Cardiac muscle cell (in vitro differentiated cells and primary cell): ENCODE results near the gene C19orf85. TPM values are rescaled to one million over a fixed set of nuclear protein-coding genes. Genes with fewer than 3 reads are reported as not detected.
A peak's percentile ranks its signal among the peaks of the same experiment; 100 is the strongest.

Source experiments
- DNase-seq, 2 donors: peaks; one replicate each; pipeline versions ENCODE4 v3.0.0 to v3.0.0-alpha.2; 2010 to 2017; ENCODE audit warnings: low read depth in 1 of 2, low spot score in 1 of 2
- H3K27ac ChIP-seq: fragments of 200-600 bp; sonication (generic); 2 replicates; pipeline ENCODE4 v1.5.1; 2016
- H3K27me3 ChIP-seq: fragments of 200-600 bp; sonication (generic); 2 replicates; pipeline ENCODE4 v1.6.0; 2016; ENCODE audit warnings: control low read depth
- H3K36me3 ChIP-seq: fragments of 200-600 bp; sonication (generic); 2 replicates; pipeline ENCODE4 v1.5.1; 2016; ENCODE audit warnings: control low read depth
- H3K4me1 ChIP-seq: fragments of 200-600 bp; sonication (generic); 2 replicates; pipeline ENCODE4 v1.8.1; 2017; ENCODE audit warnings: low read depth, mild to moderate bottlenecking, mixed run types
- H3K4me3 ChIP-seq: fragments of 200-600 bp; sonication (generic); 2 replicates; pipeline ENCODE4 v1.5.1; 2016; ENCODE audit warnings: mild to moderate bottlenecking
- H3K9me3 ChIP-seq: fragments of 200-600 bp; sonication (generic); 2 replicates; pipeline ENCODE4 v1.5.1; 2017; ENCODE audit warnings: low read depth, mild to moderate bottlenecking, control low read depth
- CTCF ChIP-seq: IDR thresholded peaks from 2 replicates; pipeline ENCODE4 v1.5.1; 2012; ENCODE audit warnings: low read depth, mild to moderate bottlenecking, low read length
- polyA plus RNA-seq: library from polyadenylated mRNA; unstranded; fragments of >200 nt; fragmentation: Nextera tagmentation; extraction: Ambion mirVana; gene quantifications from 2 replicates; pipeline ENCODE4 v1.2.1, GENCODE V29; 2016
- total RNA-seq: library from RNA; depleted of rRNA; stranded (reverse); fragments of >200 nt; gene quantifications from 2 replicates; pipeline ENCODE4 v1.2.3, GENCODE V29; 2016

The C19orf85 gene
- total and polyA plus RNA-seq, 2 experiments from 2014 or later = not detected

DNA sequence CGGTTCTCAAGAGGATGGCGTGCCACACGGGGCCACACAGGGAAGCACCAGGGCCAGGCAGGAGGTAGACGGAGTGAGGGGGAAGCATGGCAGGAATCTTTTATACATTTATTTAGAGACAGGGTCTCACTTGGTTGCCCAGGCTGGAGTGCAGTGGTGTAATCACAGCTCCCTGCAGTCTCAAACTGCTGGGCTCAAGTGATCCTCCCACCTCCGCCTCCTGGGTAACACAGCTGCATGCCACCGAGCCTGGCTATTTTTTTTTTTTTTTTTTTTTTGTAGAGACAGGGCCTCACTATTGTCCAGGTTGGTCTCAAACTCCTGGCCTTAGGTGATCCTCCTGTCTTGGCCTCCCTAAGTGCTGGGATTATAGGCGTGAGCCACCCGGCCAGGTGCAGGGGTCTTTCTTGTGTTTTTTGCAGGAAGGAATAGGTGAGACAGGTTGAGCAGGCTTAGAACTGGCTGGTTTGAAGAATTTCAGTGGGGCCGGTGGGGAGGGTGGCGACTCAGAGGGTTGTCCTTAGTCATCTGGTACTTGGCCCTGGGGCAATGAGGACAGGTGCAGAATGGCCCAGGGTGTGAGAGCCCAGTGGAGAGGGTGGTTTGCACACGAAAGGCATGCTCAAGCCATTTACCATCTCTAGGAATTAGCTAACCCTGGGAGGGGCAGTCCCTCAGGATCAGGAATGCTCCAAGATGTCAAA lies 31.2 kb upstream of the C19orf85 start:
- Histone ChIP-seq H3K4me3 (no peak overlapping the region), H3K4me1 (no peaks in the 10 kb centered on the region), H3K27me3 (no peaks in the 10 kb centered on the region), H3K27ac (no peak overlapping the region), H3K36me3 (no peaks in the 10 kb centered on the region), H3K9me3 (no peaks in the 10 kb centered on the region)
- no peak for TF ChIP-seq CTCF
- no peak for DNase-seq

- no peaks in the 10 kb centered on the region for H3K4me1 ChIP-seq
- H3K9me3 ChIP-seq = no peaks in the 10 kb centered on the region
- no peak overlapping the region for H3K27ac ChIP-seq
- H3K36me3 ChIP-seq = no peaks in the 10 kb centered on the region
- H3K4me3 ChIP-seq = no peak overlapping the region
- peak in 1 of 2 donors; percentile 94 for DNase-seq
- H3K27me3 ChIP-seq = no peaks in the 10 kb centered on the region
- no peak for TF ChIP-seq CTCF
Measured at GRCh38 chr19:55494172-55494761, 29.7 kb upstream of the C19orf85 start.

- H3K4me3 ChIP-seq = no peak overlapping the region
- no peaks in the 10 kb centered on the region for H3K9me3 ChIP-seq
- DNase-seq = no peak
- H3K36me3 ChIP-seq = no peaks in the 10 kb centered on the region
- TF ChIP-seq CTCF = no peak
- no peak overlapping the region for H3K27ac ChIP-seq
- no peaks in the 10 kb centered on the region for H3K27me3 ChIP-seq
- H3K4me1 ChIP-seq = no peaks in the 10 kb centered on the region
Measured at GRCh38 chr19:55493645-55494171, 29.2 kb upstream of the C19orf85 start.

GRCh38 chr19:55493052-55493644 lies 28.6 kb upstream of the C19orf85 start:
- H3K27me3 ChIP-seq = no peaks in the 10 kb centered on the region
- no peaks in the 10 kb centered on the region for H3K9me3 ChIP-seq
- no peak overlapping the region for H3K4me3 ChIP-seq
- H3K4me1 ChIP-seq = peaks cover 4% of the 10 kb centered on the region
- peak in 1 of 2 donors; percentile 62 for DNase-seq
- no peaks in the 10 kb centered on the region for H3K36me3 ChIP-seq
- no peak for TF ChIP-seq CTCF
- no peak overlapping the region for H3K27ac ChIP-seq

GRCh38 chr19:55492362-55492944 lies 27.9 kb upstream of the C19orf85 start:
- no peak for TF ChIP-seq CTCF
- no peaks in the 10 kb centered on the region for H3K27me3 ChIP-seq
- no peak overlapping the region for H3K4me3 ChIP-seq
- no peak for DNase-seq
- no peaks in the 10 kb centered on the region for H3K9me3 ChIP-seq
- no peaks in the 10 kb centered on the region for H3K36me3 ChIP-seq
- H3K4me1 ChIP-seq = peaks cover 11% of the 10 kb centered on the region
- no peak overlapping the region for H3K27ac ChIP-seq
